Measurements from ENCODE around the gene NINJ1.

Gene NINJ1

DNA sequence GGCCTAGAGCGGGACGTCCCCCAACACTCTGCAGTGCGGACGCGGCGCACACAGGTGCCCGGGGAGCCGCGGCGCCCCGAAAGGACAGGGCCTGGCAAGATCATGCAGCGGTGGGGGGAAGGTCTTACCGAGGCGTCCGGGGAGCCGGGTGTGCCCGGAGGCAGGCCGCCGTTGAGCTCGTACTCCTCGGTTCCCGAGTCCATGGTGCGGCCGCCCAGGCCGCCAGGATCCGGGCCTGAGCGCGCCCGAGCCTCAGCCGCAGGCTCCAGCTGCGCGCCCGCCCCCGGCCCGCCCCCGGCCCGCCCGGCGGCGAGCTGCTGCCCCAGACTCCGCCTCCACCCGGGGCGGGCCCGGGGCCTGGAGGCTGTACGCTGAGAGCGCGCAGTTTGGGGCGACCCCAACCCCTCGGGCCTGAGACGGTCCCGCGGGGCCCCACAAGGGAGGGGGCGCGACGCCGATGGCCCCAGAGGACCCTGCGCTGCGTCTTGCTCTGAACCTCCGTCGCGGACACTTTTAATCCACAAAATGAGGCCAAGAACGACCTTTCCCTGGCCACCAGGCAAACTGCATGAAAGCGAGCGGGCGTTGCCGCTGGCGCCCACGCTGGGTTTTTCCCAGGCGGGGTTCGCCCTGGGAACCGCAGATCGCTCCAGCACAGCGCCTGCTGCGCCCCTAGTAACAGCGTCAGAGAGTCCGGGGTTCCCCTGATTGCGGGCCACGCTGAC is at the start of gene NINJ1:
Gene NINJ1, minus strand, starts transcription at position 237 of the 725 bp plus-strand sequence. Its CDS starts 34 bp downstream, at position 203.
- DNase-seq, result peak; percentile 13 to 16

DNA sequence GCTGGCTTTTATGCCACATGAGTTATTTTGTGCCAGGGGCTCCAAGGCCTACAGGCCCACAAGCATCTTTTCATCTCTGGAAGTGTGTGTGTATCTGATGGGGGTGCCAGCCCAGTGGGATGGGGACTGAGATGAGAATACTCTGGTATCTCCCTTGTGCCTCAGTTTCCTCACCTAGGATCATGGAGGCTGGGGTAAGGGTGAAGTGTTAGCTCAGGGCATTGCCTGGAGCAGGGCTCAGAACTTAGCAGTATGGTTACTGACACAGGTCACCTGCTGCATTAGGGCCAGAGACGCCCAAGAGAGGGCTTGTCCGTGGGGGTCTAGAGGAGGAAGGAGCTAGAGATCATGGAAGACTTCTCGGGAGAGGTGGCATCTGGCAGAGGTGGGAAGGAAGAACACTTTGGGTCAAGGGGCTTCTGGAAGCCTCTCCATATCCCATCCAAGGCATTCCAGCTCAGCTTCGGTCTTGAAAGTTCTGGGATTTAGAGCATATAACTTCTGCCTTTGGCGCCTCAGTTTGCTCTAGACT is 49.1 kb upstream of the NINJ1 start:
- DNase-seq, result no peak

- no peak for DNase-seq
These were observed 48.5 kb upstream of the NINJ1 start for GRCh38 chr9:93182572-93182971.

DNA sequence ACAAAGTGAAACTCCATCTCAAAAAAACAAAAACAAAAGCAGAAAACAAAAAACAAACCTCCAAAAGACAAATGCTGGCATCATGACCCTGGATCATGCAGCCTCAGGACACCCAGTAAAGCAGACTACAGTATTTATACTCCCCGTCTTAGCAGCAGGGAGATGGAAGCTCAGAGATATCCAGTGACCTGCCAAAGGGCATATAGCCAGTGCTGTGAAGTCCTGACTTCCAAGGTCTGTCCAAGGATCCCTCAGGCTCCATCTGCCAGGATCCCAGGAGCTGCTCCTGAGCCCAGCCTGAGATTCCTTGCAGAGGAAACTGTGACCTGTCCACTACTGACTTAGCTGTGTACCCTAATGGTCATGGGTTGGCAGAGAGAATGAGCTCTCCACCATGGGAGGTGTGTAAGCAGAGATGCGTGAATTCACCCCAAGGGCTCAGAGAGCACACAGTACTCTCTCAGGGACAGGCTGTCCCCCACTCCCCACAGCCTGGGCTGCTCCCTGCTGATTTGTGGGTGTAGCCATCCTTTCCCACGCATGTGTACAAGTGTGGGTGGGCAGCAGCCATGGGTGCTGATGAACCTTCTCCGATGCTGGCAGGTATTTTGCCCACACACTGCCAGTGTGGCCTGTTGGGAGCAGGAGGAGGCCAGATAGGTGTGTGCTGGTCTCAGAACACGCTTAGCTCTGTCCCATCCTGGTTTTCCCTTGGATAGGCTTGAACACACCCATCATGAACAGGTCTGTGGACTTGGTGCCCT is 47.8 kb upstream of the NINJ1 start:
- no peak for DNase-seq

DNA sequence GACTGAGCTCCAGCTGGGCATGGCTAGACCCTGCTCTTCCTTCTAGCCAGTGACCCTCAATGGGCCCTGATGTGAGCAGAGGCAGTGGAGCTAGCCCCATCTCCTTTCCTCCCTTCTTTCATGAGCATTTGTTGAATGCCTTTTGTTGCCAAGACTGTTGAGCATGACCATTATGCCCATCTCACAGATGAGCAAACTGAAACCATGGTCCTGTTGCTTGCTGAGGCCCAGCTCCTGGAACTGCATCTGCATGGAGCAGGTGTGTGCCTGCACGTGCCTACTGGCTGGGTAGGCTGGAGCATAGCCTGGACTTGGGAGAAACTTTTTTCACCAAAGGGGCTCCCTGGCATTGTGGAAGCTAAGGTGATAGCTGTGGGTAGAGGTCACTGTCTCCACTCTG is 46.9 kb upstream of the NINJ1 start:
- no peak for DNase-seq

- no peak for DNase-seq
These were observed 45.1 kb upstream of the NINJ1 start for GRCh38 chr9:93178851-93179786.

DNA sequence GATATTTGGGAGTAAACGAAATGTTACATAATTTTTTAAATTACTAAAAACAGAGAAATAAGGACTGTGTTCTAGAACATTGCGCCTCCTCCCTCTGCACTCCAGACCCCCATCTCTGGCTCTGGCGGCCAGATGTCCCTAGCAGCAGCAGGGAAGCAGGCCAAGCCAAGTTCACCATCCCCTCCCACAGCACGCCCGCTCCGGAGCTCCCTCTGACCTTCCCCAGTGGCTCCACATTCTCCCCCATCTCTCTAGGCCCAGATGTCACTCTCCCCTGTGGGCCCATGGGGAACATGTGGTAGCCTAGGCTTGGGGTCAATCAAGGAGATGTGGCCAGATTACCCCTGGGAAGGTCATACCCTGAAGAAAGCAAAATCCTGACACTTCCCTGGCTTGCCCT is 43.6 kb upstream of the NINJ1 start:
- no peak for DNase-seq

DNA sequence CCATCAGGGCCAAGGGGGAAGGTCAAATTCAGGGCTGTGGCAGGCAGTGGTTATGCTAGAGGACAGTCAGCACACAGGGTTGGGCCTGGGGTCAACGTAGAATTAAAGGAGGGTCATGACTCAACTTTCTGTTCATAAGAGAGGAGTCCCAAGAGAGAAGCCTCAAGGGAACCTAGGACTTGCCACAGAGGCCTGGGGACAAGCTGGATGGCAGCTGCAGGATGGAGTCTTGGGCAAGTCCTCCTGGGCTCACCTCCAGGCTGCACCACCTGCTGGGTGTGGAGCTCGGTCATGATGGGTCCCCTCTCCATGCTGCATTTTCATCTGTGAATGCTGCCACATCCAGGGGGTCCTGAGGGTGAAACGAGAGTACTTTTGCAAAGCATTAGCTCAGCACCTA is 40.9 kb upstream of the NINJ1 start:
- DNase-seq, result no peak

- DNase-seq, result no peak
These were observed 39.5 kb upstream of the NINJ1 start for GRCh38 chr9:93173365-93174051.

GRCh38 chr9:93172666-93173364 is 38.8 kb upstream of the NINJ1 start:
- no peak for DNase-seq

- no peak for DNase-seq
These were observed 37.4 kb upstream of the NINJ1 start for GRCh38 chr9:93171261-93171990.

- no peak for DNase-seq
These were observed 36.5 kb upstream of the NINJ1 start for GRCh38 chr9:93170571-93170970.

GRCh38 chr9:93169444-93169843 is 35.4 kb upstream of the NINJ1 start:
- DNase-seq, result no peak

DNA sequence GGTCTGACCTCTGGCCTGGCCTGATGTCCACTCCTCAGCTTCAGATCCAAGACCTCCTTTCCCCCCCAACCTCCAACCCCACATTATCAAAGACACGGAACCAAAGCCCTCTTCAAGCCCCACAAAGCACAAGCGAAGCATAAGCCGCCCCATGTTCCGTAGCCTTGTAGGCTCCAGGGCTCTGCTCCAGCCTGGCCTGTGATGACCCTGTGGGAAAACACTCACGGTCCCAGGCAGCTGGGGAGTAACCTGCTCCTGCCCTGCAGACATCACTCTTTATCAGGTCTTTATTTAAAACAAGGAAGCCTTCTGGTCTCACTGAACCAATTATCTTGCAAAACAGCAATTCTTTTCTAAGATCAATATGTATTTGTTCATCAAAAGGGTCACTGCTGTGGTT is 34.5 kb upstream of the NINJ1 start:
- no peak for DNase-seq

DNA sequence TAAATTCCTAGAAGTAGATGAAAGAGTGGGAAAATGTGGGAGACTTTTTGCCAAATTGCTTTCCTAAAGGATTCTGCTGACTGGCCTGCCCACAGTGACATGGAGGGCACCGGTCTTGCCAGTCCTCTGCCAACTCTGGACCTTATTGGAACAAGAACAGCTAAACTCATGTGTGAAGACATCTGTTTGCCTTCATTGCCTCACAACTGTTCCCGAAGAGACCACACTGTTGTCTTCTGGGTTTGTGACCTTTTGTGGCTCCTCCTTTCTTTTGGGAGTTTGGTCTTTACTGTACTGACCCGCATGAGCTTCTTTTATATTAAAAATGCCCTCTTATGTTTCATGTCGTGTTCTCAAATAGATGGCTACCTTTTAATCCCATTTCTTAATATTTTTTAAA is 33.8 kb upstream of the NINJ1 start:
- no peak for DNase-seq

DNA sequence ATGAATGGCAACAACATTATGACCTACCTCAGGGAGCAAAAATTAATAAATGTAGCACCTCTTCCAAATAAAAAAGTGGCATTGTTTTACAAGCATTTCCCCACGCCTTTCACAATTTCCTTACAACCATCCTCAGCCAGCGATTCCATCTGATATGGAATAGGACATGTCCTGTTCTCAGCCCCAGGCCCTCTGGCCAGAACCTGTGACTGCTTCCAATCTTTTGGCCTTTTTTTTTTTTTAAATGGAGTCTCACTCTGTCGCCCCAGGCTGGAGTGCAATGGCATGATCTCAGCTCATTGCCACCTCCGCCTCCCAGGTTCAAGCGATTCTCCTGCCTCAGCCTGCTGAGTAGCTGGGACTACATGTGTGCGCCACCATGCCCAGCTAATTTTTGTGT is 33.1 kb upstream of the NINJ1 start:
- DNase-seq, result no peak

DNA sequence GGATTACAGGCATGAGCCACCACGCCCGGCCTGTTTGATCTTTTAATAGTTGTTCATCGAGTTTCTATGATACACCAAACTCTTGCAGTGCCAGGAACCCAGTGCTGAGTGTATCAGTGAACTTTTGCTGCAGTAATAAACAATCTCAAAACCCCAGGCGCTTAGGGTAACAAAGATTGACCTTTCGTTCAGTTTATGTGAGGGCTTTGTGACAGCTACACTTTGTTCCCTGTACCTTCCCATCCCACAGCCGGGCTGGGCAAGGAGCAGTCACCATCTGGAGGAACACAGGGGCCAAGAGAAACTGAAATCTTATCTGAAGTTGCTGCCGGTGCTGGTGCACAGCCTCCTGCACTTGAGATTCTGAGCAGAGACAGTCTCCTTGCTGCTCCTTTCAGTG is 32.6 kb upstream of the NINJ1 start:
- no peak for DNase-seq

DNA sequence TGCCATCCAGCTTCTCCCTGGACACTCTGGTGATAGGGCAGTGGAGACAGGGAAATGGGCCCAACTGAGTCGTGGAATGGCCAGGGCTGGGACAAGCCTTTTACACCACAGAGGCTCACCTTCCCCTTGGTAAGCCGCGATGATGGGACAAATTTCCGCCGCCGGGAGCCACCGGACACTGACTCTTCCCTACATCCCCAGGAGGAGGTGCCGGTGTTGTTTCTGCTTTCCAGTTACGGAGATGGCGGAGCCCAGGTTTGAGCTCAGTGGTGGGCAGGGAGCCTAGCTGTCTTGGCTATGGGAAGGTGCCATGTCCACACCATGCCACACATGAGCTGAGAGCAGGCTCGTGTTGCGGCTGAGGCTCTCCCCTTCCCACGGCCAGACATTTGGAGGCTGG is 30.0 kb upstream of the NINJ1 start:
- no peak for DNase-seq

DNA sequence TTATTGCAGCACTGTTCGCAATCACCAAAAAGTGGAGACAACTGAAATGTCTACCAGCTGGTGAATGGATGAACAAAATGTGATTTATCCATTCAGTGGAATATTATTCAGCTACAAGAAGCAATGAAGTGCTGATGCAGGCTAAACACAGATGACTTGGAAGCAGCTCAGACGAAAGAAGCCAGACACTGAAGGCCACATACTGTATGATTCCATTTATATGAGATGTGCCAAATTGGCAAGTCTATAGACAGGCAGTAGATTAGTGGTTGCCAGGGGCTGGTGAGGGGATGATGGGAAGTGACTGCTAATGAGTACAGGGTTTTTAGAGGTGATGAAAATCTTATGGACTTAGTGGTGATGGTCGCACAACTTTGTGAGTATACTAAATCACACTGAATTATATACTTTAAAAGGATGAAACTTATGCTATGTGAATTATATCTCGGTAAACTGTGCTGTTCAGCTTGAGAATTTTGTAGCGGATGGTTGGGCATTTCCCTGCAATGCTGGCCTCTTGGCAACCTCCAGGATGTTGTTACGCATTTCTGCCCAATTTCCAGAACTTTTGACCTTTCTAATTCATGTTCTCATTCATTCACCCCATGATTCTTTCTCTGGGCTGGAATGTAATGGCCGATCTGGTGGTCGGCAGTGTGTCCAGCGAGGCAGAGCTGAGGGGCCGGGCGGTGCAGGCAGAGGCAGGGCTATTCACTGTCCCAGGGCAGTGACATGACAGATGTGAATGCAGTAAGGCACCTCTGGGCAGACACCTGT is 27.9 kb upstream of the NINJ1 start:
- DNase-seq, result no peak
